Fibroblast of gingiva (primary cell): Measurements from ENCODE around the gene POMZP3.
"Not testable (repeated sequence)": the region's sequence is repeated elsewhere in the genome, so short reads cannot be mapped to it uniquely, and the experiment has no call there.

ENCODE experiments used
- DNase-seq: peaks from one replicate; pipeline ENCODE4 v3.0.0-alpha.2; 2011; ENCODE audit warnings: low read depth

POMZP3 gene

GRCh38 chr7:76626989-76627642 is at the start of gene POMZP3:
Gene POMZP3, minus strand, starts transcription at chr7:76627279. Its CDS starts 1,215 bp downstream, at chr7:76626064.
- not testable (repeated sequence) for DNase-seq

- DNase-seq, result not testable (repeated sequence)
These were observed 48.7 kb upstream of the POMZP3 start for GRCh38 chr7:76675783-76676182.

GRCh38 chr7:76673346-76673745 is 46.3 kb upstream of the POMZP3 start:
- not testable (repeated sequence) for DNase-seq

GRCh38 chr7:76659212-76659611 is 32.1 kb upstream of the POMZP3 start:
- DNase-seq, result not testable (repeated sequence)

DNA sequence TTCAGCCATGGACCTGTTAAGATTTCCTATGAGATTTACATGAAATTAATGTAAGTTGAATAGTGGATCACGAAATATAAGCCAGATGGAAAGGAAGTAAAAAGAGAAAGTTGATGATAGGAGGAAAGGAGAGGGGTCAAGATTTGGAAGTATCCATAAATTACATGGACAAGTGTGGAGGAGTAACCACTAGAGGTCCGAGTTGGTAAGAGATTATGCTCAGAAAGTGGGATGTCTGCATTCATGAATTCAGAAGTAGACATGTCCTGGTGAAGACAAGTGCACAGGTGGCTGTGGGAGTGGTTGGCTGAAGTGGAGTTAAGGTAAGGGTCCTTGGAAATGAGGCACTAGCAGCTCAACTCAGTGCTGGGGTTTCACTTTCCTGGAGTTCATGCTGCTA is 29.3 kb upstream of the POMZP3 start:
- not testable (repeated sequence) for DNase-seq

GRCh38 chr7:76642620-76643019 is 15.5 kb upstream of the POMZP3 start:
- not testable (repeated sequence) for DNase-seq

GRCh38 chr7:76637061-76637691 is 10.1 kb upstream of the POMZP3 start:
- not testable (repeated sequence) for DNase-seq

DNA sequence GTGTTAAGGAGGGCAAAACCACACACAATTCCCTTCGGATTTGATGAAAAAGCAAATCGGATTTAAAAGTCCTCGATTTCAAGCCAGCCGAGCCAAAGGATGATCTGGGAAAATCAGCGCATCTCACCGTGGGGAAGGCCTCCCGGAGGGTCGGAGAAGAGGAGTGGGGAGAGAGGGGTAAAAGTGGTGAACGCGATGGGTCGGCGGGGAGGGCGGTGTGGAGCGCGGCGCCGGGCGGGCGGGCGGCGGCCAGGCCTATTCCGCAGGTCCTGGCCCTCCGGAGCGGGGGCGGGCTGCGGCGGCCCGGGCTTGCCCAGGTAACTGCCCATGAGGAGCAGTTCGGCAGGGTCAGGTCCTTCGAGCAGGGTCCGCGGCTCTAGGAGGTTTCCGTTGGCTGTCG is 498 bp downstream of the POMZP3 start:
- DNase-seq, result not testable (repeated sequence)

GRCh38 chr7:76619439-76620190 is 7.5 kb downstream of the POMZP3 start:
- DNase-seq, result not testable (repeated sequence)

GRCh38 chr7:76613783-76614182 is 13.3 kb downstream of the POMZP3 start:
- peak; percentile 63 for DNase-seq

GRCh38 chr7:76612232-76612631 is 14.8 kb downstream of the POMZP3 start:
- DNase-seq, result not testable (repeated sequence)

GRCh38 chr7:76609864-76610263 is 17.2 kb downstream of the POMZP3 start:
- DNase-seq, result not testable (repeated sequence)

- DNase-seq, result not testable (repeated sequence)
These were observed 18.6 kb downstream of the POMZP3 start for GRCh38 chr7:76608469-76608868.

GRCh38 chr7:76606027-76606426 is 21.1 kb downstream of the POMZP3 start:
- DNase-seq, result peak; percentile 90

DNA sequence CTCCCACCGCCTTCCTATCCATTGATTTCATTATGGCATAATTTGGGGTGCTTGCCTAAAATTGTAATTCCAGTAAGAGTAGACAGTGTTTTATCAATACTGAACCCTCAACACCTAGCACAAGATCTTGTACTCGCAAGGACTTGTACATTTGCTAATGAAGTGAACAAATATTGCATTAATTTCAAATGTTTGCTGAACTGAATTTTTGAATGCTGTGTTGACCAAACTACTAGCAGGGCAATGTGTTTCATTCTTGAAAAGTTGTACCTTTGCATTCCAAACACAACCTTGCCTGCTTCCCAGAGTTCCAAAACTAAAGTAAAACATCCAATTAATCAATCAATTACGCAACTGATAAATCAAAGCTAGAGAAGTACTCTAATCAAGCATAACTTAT is 26.4 kb downstream of the POMZP3 start:
- not testable (repeated sequence) for DNase-seq

GRCh38 chr7:76600116-76600482 is 27.0 kb downstream of the POMZP3 start:
- DNase-seq, result not testable (repeated sequence)

- not testable (repeated sequence) for DNase-seq
These were observed 28.4 kb downstream of the POMZP3 start for GRCh38 chr7:76598590-76599264.

DNA sequence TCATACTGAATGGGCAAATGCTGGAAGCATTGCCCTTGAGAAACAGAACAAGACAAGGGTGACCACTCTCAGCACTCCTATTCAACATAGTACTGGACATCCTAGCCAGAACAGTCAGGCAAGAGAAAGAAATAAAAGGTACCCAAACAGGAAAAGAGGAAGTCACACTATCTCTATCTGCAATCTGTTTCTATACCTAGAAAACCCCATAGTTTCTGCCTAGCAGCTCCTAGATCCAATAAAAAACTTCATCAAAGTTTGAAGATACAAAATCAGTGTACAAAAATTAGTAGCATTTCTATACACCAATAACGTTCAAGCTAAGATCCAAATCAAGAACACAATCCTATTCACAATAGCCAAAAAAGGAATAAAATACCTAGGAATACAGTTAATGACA is 29.8 kb downstream of the POMZP3 start:
- DNase-seq, result not testable (repeated sequence)

DNA sequence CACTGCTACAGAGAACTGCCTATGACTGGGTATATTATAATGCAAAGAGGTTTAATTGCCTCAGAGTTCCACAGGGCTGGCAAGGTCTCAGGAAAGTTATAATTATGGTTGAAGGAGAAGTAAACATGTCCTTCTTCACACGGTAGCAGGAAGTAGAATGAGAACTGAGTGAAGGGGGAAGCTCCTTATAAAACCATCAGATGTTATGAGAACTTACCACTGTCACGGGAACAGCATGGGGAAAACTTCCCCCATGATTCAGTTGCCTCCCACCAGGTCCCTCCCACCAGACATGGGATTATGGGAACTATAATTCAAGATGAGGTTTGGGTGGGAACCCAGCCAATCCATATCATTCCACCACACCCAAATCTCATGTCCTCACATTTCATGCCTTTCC is 34.4 kb downstream of the POMZP3 start:
- not testable (repeated sequence) for DNase-seq

GRCh38 chr7:76591602-76592304 is 35.3 kb downstream of the POMZP3 start:
- DNase-seq, result not testable (repeated sequence)

- not testable (repeated sequence) for DNase-seq
These were observed 36.0 kb downstream of the POMZP3 start for GRCh38 chr7:76591033-76591432.

- DNase-seq, result not testable (repeated sequence)
These were observed 38.5 kb downstream of the POMZP3 start for GRCh38 chr7:76588586-76588985.
